T47D (cell line): ENCODE measurements around the gene CEP112.
A peak's percentile ranks its signal among the peaks of the same experiment; 100 is the strongest.
"Not testable (repeated sequence)": the region's sequence is repeated elsewhere in the genome, so short reads cannot be mapped to it uniquely, and the experiment has no call there.

Source experiments
- DNase-seq, 2 experiments: peaks; one replicate each; pipeline versions ENCODE4 v3.0.0 to v3.0.0-alpha.2; 2011 to 2012; ENCODE audit warnings: low read depth in 1 of 2, low spot score in 1 of 2
- JUND ChIP-seq: IDR thresholded peaks from 2 replicates; pipeline ENCODE4 v1.6.1; 2012; ENCODE audit warnings: low read depth
- in situ Hi-C: cut with HindIII; loops from 2 replicates; pipeline ENCODE4 v1.10.0; 2016; ENCODE audit warnings: low sequenced_read_pairs, low pct_unique_long_range_greater_than_20kb

The CEP112 gene

DNA sequence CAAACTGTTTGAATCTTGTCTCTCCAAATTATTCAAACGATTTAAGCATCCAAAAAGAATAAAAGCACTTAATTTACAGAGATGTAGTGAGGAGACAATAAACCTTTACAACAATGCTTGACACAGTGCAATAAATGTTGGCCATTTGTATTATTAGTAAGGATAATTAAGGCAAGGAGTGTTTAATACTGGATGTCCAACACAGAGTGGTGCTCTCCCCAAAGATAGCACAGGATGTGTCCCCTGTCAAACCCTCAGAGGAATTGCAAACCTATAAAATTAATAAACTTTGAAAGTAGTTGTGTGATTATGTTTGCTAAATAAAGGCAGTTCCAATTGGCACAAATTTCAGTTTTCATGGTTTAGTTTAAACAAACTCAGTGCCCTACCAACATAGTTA, 377.5 kb downstream of the CEP112 start:
- DNase-seq = no peak
- in situ Hi-C loops = no loop called here
- TF ChIP-seq JUND = no peak

DNA sequence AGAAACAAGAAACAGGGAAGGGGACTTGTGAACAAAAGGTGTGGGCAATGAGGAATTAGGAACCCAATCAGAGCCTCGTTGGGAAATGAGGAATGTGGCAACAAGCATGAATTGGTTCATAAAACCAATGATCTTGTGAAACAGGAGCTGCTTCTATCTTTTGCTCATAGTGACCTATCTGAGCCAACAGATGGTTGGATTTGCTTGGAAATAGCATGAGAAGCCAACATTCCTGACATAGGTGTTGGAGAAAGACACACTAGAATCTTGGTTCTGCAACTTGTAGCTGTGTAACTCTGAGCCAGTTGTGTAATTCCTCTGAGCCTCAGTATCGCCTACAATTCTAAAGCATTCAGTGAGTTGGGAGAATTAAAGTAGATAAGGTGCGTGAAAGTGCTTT, 378.6 kb downstream of the CEP112 start:
- no peak for DNase-seq
- no peak for TF ChIP-seq JUND
- in situ Hi-C loops = no loop called here

DNA sequence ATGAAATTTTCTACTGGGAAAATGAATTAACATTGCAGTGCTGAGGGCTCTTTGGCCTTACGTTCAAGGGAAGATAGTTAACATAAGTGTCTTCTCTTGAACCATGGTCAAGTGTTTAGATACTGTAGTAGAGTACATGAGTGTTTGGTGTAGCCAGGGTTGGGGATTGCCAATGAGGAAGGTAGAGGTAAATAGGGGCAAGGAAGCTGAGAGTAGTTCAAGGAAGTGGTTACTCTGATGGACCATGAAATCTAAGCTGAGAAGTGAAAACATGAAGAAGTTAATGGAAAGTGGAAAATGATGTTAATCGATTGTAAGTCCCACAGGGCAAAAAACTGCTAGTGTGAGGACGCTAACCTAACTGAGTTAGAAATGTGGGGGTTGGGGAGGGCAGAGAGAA, 380.9 kb downstream of the CEP112 start:
- no peak for TF ChIP-seq JUND
- in situ Hi-C loops = no loop called here
- DNase-seq = no peak

DNA sequence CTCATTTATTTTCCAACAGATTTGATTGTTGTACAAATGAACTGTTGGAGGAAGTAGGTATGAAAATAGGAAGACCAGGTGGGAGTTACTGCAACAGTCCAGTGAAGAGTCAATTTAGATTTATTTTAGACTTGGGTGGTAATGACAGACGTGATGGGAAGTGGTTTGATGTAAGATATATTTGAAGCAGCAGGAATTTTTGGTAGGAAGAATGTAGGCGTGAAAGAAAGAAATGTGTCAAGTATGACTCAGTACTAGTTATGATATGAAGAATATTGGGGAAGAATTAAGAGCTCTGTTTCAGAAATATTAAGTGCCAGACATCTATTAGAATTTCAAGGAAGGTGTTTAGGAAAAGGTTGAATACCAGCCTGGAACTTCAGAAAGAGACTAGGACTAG, 382.6 kb downstream of the CEP112 start:
- in situ Hi-C loops = no loop called here

DNA sequence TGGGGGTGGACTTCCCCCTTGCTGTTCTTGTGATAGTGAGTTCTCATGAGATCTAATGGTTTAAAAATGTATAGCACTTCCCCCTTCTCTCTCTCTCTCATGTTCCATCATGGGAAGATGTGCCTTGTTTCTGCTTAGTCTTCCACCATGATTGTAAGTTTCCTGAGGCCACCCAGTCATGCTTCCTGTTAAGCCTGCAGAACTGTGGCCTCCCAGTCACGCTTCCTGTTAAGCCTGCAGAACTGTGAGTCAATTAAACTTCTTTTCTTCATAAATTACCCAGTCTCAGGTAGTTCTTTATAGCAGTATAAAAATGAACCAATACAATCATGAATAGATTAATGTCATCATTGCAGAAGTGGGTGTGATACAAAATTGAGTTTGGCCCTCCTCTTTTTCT, 383.4 kb downstream of the CEP112 start:
- in situ Hi-C loops, DNase-seq: not testable (repeated sequence)

More for the DNA sequence above, 382.6 kb downstream of the CEP112 start:
- no peak for TF ChIP-seq JUND
- DNase-seq = no peak

DNA sequence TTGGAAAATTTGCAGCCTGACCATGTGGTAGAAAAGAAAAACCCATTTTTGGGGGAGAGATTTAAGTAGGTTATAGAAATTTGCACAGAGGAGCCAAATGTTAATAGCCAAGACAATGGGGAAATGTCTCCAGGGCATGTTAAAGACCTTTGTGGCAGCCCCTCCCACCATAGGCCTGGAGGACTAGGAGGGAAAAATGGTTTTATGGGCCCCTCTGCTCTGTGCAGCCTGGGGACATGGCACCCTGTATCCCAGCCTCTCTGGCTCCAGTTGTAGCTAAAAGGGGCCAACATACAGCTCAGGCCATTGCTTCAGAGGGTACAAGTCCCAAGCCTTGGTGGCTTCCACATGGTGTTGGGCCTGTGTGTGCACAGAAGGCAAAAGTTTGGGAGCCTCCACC, 384.6 kb downstream of the CEP112 start:
- no peak for TF ChIP-seq JUND
- in situ Hi-C loops = no loop called here

DNA sequence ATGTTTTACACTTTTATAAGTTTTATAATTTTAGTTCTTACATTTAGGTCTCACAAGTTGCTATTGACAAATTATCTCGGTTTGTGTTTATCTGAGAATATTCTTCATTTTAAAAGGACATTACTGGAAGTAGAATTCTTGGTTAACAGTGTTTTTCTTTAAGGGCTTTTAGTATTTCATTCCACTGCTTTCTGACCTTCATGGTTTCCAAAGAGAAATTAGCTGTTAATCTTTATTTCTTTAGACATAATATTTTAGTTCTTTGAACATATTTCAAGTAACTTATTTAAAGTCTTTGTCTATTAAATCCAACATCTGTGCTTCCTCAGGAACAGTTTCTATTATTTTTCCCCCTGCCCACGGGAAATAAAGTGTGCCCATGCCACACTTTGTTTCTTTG, 390.4 kb downstream of the CEP112 start:
- no peak for TF ChIP-seq JUND
- in situ Hi-C loops = no loop called here
- no peak for DNase-seq

More for the DNA sequence above, 384.6 kb downstream of the CEP112 start:
- DNase-seq = no peak

DNA sequence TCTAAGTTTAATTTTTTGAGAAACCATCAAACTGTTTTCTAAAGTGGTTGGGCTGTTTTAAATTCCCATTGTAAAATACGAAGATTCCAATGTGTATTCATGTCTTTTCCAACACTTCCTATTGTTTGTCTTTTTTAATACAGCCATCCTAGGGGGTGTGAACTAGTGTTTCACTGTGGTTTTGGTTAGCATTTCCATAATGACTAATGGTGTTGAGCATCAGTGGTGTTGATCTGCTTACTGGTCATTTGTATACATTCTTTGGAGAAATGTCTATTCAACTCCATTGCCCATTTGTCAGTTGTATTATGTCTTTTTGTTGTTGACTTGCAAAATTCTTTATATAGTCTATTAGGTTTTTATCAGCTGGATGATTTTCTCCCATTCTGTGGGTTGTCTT, 391.3 kb downstream of the CEP112 start:
- no peak for TF ChIP-seq JUND
- in situ Hi-C loops = no loop called here
- no peak for DNase-seq

DNA sequence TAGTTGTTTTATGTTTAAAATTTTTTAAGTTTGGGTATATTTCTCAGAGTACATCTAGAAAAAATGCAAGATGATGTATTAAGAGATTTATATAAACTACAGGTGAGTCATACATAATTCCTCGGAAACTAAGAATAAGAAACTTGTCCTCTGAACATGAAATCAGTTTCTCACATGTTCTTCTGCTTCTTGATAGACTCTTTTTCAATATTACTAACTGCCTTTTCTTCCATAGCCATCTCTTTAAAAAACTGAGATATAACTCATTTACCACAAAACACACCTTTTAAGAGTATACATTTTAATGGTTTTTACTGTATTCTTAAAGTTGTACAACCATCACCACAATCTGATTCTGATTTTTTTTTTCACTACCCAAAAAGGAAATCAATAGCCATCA, 392.1 kb downstream of the CEP112 start:
- in situ Hi-C loops = no loop called here

DNA sequence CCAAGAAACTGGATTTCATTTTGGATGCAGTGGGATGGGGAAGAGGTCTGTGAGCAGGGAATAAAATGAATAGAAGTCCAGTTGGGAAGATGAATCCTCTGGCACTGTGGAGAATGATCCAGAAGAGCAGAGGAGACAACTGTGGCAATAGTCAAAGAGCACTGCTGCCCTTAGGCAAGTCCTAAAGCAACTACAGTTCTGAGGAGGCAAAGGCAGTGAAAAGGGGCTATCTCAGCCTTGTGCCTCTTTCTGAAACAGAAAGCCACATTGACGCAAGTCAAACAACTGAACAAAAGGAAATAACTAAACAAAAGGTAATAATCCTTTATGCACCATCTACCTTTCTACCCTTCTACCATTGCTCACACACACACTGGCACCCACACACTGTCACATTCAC, 392.5 kb downstream of the CEP112 start:
- DNase-seq = no peak
- in situ Hi-C loops = no loop called here
- no peak for TF ChIP-seq JUND

More for the DNA sequence above, 392.1 kb downstream of the CEP112 start:
- no peak for DNase-seq
- no peak for TF ChIP-seq JUND

DNA sequence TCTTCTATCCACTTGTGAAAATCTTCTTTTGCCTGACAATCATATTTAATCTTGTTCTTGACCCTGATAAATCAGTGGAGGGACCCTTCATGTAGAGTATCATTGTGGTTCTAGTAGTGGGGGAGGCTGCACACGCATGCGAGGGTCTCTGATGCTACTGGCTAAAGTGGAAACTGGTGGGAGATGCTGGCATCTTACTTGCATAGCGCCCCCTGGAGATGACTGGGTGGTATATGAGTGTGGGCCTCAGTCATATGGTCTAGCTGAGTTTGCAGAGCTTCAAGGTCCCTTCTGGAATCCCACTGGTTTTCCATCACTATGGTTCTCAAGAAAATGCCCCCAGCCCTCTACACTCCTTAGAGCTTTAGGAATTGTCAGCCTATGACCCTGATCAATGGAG, 394.1 kb downstream of the CEP112 start:
- in situ Hi-C loops = no loop called here
- DNase-seq = peak in 1 of 2 experiments; percentile 30
- TF ChIP-seq JUND = no peak

DNA sequence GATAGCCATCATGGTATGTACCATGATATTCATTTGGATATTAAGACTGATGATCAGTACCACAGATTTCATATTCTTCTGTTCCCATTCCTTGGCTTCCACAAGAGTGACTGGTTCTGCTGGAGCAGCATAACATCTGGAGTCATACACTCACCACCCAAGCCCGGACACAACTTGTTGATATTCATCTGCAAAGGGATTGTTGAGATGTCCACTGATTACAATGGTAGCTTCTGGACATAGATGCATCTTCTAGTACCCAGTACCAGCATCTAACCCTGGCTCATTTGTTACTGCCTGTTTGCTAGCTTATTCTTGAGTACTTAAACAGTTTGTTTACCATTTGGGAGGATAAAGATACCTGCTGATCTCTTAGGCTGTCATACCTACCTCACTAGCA, 394.8 kb downstream of the CEP112 start:
- in situ Hi-C loops = no loop called here
- no peak for DNase-seq
- no peak for TF ChIP-seq JUND

DNA sequence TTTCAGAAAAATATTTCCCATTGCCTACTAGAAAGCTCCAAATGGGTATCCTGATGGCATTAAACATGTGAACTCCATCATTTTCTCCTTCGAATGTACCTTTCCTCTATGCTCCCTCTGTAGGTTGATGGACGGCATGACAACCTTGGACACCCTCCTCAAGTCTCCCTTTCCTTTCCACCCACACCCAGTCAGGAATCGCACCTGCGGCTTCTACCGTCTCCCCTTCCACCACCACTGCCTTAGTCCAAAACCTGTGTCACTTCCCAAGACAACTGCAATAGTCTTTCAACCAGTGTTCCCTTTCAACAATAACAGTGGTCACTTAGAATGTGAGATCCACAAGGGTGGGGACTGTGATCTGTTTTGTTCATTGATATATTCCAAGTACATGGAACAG, 397.4 kb downstream of the CEP112 start:
- in situ Hi-C loops = no loop called here
- no peak for TF ChIP-seq JUND
- DNase-seq = peak; percentile 56 to 78

DNA sequence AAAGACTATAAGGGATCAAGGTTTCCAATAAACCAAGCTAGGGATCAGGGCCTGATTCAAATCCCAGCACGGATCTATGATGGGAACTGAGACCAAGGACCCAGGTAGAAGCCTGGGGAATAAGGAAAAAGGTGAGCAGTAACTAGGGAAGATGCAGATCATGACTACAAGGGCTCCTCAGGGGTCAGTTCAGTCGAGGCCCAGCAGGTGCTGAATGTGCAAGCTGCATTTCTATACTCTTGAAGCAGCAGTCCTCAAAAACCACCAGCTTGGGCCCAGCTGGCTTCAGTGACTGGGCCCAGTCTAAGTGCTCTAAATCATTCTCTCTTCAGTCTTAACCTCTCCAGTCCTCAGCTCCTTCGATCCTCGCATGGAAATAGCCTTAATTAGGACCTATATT, 401.7 kb downstream of the CEP112 start:
- no peak for TF ChIP-seq JUND
- in situ Hi-C loops = no loop called here
- DNase-seq = no peak
